ENCODE results near the gene EML4.
A peak's percentile ranks its signal among the peaks of the same experiment; 100 is the strongest.
"Not testable (repeated sequence)": the region's sequence is repeated elsewhere in the genome, so short reads cannot be mapped to it uniquely, and the experiment has no call there.

The EML4 gene, protein sequence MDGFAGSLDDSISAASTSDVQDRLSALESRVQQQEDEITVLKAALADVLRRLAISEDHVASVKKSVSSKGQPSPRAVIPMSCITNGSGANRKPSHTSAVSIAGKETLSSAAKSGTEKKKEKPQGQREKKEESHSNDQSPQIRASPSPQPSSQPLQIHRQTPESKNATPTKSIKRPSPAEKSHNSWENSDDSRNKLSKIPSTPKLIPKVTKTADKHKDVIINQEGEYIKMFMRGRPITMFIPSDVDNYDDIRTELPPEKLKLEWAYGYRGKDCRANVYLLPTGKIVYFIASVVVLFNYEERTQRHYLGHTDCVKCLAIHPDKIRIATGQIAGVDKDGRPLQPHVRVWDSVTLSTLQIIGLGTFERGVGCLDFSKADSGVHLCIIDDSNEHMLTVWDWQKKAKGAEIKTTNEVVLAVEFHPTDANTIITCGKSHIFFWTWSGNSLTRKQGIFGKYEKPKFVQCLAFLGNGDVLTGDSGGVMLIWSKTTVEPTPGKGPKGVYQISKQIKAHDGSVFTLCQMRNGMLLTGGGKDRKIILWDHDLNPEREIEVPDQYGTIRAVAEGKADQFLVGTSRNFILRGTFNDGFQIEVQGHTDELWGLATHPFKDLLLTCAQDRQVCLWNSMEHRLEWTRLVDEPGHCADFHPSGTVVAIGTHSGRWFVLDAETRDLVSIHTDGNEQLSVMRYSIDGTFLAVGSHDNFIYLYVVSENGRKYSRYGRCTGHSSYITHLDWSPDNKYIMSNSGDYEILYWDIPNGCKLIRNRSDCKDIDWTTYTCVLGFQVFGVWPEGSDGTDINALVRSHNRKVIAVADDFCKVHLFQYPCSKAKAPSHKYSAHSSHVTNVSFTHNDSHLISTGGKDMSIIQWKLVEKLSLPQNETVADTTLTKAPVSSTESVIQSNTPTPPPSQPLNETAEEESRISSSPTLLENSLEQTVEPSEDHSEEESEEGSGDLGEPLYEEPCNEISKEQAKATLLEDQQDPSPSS

DNA sequence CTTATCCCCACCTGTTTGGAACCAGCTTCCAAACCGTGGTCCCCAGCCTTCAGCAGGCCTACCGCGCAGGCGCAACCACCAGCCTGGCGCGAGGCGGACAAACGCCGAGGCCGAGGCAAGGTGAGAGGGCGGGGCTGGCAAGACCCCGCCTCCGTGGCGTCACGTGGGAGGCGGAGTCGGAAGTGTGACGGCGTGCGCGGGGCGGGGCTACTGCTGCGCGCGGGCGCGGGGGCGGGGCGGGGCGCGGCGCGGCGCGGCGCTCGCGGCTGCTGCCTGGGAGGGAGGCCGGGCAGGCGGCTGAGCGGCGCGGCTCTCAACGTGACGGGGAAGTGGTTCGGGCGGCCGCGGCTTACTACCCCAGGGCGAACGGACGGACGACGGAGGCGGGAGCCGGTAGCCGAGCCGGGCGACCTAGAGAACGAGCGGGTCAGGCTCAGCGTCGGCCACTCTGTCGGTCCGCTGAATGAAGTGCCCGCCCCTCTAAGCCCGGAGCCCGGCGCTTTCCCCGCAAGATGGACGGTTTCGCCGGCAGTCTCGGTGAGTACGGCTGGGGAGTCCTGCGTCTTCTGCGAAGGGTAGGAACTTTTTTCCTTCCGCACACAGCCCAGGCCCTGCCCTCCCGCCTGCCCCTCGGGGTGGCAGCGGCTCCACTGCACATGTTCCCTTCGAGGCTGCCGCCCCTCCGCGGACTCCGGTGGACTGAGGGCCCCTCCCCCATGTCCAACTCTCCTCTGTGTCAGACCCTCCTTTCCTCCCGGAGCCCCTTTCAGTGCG is at the start of gene EML4:
EML4 (plus strand) TSS at position 254 of the 774 bp plus-strand sequence; CDS start at position 513, 259 bp downstream.
- peak; percentile 96 for DNase-seq

DNA sequence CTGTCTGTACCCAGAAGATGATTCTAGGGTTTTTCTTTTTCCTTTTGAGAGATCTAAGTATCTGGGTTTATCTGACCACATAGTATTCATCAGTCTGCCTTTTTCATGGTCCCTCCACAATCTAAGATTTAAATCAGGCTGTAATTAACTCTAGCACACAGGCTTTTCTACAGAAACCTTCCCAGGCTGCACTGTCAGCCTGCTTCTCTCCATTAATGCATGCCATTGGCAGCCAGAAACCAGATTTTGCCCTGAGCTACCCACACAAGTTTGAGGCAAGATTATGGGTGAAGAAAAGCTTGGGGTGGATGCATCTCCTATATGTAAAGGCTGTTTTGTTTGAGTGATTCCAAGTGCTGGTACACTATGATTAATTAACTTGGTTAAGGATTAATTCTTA is 45.7 kb upstream of the EML4 start:
- DNase-seq: peak; percentile 75

DNA sequence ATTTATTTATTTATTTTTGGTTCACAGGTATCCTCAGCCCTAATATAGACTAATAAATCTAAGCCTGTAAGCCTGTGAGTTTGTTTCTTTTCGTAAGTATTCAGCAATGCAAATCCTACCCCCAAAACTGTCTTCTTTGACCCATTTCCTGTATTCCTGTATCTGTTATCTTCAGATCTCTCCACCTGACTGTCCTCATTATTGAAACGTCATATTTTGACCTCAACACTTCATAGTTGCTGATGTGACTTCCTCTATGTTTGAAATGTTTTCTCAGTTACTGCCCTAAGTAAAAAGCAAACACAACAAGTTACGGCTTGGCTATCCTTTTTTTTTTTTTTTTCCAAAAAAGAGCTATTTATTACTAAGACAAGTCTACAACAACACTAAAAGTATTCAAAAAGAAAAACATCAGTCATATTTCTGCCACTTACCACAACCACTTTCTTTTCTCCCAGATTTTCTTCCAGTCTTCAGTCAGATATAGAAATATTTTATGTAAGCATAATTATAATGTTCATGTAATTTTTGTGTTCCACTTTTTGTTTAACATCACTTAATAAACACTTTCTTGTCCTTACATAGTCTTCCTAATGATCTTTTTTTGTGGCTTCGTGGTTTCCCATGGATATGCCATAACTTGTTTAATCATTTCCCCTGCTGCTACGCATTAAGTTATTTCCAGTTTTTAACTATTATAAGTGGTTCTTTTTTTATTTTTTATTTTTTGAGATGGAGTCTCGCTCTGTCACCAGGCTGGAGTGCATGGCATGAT is 45.0 kb upstream of the EML4 start:
- DNase-seq: no peak

DNA sequence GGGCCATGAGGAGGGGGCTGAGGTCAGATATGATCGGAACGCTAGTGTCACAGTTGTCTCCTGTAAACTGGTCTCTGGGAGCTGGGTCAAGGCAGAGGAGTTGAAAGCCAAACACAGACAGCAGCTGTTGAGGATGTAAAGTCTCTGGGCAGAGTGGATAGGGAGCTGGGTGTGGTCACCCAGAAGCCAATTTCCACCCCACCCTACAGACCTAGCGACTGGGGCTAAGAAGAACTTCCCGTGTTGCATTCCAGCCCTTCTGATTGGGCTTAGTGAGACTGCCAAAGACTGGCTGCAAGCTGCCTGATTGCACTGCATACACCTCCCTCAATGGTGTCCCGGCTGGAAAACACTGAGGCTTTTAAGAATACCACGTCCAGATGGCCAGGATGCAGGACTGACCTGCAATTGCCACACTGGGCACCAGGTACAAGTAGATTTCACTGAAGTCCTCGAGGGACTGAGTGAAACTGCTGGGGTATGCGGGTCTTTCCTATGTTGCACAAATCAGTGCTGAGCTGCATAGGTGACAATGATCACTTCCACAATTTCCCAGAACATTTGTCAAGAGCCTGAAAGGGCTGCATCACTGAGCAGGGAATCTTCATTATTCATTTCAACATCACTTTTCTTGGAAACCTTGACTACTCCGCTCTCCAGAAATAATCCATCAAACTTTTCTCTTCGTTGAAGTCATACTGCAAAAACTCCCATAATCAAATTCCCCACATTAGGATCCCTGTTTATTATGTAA is 43.1 kb upstream of the EML4 start:
- DNase-seq: peak; percentile 81

DNA sequence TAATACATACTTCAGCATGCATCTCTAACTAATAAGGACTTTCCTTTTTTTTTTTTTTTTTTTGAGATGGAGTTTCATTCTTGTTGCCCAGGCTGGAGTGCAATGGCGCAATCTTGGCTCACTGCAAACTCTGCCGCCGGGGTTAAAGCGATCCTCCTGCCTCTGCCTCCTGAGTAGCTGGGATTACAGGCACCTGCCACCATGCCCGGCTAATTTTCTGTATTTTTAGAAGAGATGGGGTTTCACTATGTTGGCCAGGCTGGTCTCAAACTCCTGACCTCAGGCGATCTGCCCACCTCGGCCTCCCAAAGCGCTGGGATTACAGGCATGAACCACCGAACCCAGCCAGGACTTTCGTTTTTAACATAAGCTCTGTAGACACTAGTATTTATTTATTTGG is 42.3 kb upstream of the EML4 start:
- DNase-seq: not testable (repeated sequence)

DNA sequence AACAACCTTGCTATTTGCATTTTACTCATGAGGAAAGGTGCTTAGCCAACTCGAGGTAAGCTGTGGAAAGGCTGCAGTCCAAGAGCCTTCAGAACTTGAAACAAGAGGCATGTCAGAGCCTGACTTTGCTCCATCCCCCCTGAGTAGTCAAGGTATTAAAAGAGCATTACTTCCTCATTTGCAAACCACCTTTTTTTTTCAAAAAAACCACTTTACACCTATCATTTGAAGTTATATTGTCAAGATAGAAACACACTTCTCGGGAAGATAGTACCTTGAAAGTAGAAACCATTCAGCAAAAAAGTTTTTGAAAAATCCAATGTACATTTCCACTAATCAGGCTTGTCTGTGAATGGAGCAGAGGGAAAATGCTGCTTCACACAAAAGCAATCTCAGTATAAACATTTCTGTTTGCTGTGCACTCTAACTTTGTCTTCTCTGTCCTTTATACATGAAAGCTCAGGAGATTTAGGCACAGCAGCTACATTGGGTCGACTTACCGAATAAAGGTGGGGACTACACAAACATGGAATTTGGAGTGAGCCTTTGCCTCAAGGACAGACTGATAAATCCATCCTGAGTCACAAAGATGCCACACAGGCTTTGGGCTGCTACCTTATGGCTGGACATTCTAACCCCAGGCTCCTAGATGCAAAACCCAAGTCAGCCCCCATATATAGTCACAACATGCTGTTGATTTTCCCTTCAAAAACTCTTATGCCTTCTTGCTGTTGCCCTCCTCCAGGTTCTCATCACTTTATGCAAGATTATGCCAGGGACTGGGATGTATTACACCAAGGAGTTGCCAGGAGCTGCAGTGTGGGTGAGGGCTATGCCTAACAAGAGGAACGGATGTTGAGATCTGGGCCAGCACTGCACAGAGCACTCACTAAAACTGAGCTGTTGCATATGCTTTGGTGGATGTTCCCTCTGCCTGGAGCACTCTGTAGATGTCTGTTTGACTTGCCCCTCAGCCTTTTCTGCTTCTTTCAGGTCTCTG is 41.4 kb upstream of the EML4 start:
- DNase-seq: no peak

DNA sequence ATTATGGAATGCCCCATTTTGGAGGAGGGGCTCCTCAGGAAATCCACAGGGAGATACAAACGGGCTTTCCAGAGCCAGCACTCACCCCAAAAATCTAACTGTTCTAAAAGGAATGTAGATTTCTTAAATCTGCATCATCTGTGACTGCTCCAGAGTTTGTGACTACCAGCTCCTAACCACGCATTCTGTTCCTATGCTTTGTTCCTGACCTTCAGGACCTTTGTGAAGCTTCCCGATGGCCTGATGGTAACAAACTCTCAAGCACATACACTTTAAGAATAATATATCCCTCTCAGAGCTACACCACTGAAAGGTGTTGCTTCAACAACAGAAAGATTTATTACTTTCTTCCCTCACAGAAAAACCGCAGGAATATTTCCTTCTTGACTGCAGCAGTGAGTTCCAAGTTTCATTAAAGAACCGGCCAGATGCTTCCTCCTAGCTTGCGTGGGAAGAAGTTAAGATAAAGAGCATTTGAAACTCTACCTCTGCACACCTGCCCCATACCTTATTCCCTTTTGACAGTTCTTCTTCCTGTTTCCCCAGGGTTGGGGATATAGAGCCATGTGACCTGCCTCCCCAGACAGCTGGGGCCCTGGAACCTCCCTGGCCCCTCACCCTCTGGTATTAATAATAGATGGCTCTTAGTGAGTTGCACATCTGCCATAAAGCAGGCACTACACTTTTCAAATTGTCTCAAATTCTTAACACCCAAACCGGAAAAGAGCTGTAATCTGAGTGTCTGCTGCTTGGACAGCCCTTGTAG is 40.2 kb upstream of the EML4 start:
- no peak for DNase-seq

DNA sequence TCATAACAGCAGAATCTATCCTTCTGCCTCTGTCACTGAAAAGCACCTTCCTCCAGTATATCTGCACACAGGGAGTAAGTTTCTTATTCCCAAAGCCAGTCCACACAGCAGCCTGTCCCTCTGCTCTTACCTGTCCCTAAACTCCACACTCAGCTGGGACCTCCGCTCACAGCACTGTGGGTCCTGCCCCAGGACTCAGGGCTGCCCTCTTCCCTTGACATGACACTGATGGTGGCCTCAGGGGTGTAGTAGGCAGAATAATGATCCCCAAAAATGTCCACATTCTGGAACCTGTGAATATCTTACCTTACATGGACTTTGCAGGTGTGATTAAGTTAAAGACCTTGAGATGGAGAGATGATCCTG is 39.7 kb upstream of the EML4 start:
- no peak for DNase-seq

DNA sequence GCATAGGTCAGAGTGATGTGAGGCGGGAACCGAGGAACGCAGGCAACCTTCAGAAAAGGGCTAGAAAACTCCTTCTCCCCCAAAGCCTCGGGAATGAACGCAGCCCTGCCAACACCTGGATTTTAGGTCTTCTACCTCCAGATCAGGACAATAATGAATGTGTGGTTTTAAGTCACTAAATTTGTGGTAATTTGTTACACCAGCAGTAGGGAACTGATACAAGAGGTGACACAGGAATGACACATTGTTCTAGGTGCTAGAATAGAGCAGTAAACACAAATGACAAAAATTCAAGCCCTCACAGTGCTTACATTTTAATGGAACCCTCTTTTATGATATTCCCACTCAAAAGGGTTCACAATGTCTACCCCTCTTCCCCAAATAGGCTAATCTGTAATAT is 39.2 kb upstream of the EML4 start:
- DNase-seq: no peak

DNA sequence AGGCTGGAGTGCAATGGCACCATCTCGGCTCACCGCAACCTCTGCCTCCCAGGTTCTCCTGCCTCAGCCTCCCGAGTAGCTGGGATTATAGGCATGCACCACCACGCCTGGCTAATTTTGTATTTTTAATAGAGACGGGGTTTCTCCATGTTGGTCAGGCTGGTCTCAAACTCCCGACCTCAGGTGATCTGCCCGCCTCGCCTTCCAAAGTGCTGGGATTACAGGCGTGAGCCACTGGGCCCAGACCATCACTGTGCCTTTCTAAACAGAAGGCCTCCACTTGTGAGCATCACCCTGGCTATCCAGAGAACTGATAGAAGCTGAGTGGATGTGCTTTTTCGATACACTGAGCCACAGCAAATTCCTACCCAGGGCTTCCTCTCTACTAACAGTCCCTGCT is 38.3 kb upstream of the EML4 start:
- DNase-seq: not testable (repeated sequence)

DNA sequence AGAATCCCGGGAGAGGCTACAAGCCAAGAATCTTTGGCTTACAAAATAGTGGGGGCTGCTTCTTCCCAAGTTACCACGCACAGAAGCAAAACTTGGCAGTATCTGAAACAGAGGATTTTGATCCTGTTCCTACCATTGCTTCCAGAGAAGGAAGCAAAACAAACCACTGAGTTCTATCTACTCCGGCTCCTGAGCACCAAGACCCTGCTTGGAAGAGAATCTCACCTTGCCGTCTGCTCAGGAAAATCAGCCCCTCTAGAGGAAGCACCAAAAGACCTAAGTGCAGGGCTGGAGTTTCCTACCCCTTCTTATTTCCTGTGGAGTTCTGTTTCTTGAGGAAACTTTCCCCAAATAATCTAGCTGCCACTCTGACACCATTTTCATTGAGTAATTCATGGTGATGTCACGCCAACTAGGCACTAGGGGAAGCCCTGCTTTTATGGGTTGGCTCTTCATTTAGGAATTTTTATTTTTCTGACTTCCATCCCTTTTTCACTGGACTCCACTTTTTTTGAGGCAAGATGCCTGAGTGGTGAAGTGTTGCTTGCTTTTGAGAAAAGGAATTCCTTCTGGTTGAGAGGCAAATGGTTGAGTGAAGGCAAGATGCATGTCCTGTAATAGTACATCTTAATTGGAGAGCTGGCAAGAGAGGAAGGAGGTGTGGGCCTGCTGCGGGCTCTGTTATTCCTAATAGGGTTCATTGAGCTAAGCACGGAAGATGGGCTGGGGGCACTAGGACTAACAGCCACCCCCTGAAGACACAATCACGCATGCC is 36.8 kb upstream of the EML4 start:
- no peak for DNase-seq

DNA sequence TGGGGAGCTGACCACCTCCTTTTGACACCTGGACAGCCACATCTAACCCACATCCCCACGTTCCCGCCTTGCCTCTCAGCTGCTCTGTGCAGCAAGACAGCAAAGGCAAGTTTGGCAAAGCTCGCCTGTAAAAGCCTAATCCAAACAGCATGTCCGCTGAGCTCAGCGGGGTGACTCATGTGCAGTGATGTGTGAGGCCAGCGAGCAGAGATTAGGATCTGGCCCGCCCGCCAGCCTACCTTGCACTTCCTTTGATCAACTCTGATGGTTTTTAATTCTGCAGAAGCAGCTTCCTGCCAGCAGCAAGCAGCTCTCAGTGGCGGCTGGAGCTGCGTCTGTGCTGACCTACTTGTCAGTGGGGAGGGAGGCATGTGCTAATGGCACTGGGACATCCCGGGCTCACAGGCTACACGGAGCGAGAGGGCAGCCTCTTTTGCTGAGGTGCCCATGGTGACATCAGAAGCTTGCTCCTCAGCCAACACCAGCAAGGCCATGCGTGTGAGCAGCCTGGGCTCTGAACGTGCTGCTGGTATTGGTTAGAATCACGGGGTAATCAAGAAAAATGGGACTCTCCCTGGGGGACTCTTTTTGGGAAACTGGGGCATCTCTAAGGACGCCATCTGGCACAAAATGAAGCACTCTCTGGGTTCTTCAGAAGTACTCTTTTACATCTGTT is 36.0 kb upstream of the EML4 start:
- peak; percentile 99 for DNase-seq

DNA sequence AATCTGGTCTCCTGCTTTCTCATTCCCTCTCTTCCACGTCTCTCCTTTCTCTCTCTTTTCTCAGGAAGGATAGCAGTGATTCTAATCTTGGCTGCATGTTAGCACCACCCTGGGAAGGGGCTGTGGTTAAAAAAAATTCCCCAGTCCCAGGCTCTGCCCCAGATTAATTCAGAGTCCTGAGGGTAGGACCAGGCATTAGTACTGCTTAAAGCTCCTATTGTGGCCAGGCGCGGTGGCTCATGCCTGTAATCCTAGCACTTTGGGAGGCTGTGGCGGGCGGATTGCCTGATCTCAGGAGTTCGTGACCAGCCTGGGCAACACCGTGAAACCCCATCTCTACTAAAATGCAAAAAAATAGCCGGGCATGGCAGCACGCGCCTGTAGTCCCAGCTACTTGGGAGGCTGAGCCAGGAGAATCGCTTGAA is 35.4 kb upstream of the EML4 start:
- peak; percentile 84 for DNase-seq

DNA sequence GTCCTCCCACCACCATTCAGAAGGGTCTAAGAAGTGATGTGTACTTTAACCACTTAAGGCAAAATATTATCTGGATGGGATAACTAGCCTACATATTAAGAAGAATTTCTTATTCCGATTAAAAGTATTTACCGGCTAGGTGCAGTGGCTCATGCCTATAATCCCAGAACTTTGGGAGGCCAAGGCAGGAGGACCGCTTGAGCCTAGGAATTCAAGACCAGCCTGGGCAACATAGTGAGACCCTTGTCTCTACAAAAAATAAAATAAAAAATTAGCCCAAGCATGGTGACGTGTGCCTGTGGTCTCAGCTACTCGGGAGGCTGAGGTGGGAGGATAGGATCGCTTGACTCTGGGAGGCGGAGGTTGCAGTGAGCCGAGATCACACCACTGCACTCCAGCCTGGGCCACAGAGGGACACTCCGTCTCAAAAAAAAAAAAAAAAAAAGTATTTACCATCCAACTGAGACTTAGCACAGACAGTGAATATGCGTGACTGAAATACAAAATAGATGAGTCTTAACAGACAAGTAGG is 34.7 kb upstream of the EML4 start:
- not testable (repeated sequence) for DNase-seq

DNA sequence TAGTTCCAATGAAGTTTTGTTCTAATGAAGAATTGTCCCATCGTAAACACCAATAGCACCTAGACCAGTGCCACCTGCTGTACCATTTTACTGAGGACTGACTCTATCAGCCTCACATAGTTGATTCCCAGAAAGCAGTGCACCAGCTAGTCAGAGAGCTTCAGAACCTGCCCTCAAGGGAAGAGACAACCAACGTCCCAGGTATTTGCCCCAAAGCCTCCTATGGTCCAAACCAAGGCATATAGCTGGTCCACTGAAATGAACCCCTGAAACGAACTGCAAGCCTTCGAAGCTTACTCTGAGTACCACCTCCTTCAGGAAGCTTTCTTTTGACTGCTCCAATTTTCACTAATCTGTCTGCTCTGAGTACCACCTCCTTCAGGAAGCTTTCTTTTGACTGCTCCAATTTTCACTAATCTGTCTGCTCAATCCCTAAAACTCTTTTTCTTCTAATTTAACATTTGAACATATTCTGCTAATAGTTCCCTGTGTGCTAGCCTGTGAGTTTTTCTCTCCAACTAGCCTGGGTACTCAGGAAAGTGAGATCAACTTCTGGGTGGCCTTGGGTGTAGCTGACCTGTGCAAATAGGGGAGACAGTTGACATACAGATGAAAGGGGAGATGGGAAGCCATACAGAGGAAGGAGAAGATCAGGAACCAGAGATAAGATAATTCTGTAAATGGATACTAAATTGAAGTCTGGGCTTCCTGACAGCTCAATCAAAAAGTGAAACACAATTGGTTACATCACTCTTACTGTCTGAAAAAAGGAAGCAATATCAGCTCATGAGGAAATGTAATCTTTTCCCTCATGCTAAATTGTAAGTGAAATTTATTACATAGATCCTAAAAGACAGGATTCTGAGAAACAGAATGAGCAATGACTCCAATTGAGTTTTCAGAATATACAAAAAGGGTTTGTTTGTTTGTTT is 33.5 kb upstream of the EML4 start:
- DNase-seq: no peak

DNA sequence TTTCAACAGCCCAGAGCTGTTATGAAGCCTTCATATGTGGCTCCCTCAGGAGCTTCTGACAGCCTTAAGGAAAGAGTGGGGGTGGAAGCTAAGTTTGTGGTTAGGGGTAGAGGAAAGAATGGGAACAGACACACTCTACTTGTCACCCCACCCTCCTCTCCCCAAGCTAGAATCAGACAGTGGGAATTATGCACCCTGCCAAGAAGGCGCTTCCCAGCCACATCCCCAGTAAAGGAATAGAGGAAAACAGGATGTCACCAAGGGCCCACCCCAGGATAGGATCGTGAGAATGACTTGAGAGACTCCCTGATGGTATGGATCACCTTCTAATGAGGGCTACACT is 32.4 kb upstream of the EML4 start:
- DNase-seq: no peak
